Fibroblast of gingiva (primary cell): ENCODE data around the gene LXN.
"Not testable (repeated sequence)": the region's sequence is repeated elsewhere in the genome, so short reads cannot be mapped to it uniquely, and the experiment has no call there.

ENCODE experiments used
- DNase-seq: peaks from one replicate; pipeline ENCODE4 v3.0.0-alpha.2; 2011; ENCODE audit warnings: low read depth

The LXN gene

GRCh38 chr3:158672215-158673176 is at the start of gene LXN:
Gene LXN (minus strand): TSS chr3:158672648. CDS start chr3:158672478, 170 bp downstream.
- peak; percentile 73 for DNase-seq

- no peak for DNase-seq
Measured at GRCh38 chr3:158722108-158722507, 49.7 kb upstream of the LXN start.

GRCh38 chr3:158718490-158719170 is 46.2 kb upstream of the LXN start:
- DNase-seq, result peak; percentile 88

- no peak for DNase-seq
Measured at GRCh38 chr3:158717576-158717975, 45.1 kb upstream of the LXN start.

GRCh38 chr3:158713094-158713499 is 40.6 kb upstream of the LXN start:
- peak; percentile 37 for DNase-seq

GRCh38 chr3:158712443-158712842 is 40.0 kb upstream of the LXN start:
- DNase-seq, result no peak

GRCh38 chr3:158711886-158712285 is 39.4 kb upstream of the LXN start:
- peak; percentile 70 for DNase-seq

GRCh38 chr3:158710601-158711000 is 38.2 kb upstream of the LXN start:
- DNase-seq, result no peak

GRCh38 chr3:158709666-158710083 is 37.2 kb upstream of the LXN start:
- peak; percentile 98 for DNase-seq

- no peak for DNase-seq
Measured at GRCh38 chr3:158703566-158703965, 31.1 kb upstream of the LXN start.

- DNase-seq, result no peak
Measured at GRCh38 chr3:158702815-158703481, 30.5 kb upstream of the LXN start.

- DNase-seq, result no peak
Measured at GRCh38 chr3:158701420-158702065, 29.1 kb upstream of the LXN start.

GRCh38 chr3:158700559-158700958 is 28.1 kb upstream of the LXN start:
- no peak for DNase-seq

GRCh38 chr3:158696618-158697017 is 24.2 kb upstream of the LXN start:
- DNase-seq, result peak; percentile 38

GRCh38 chr3:158693866-158694456 is 21.5 kb upstream of the LXN start:
- not testable (repeated sequence) for DNase-seq

GRCh38 chr3:158685159-158685558 is 12.7 kb upstream of the LXN start:
- DNase-seq, result no peak

GRCh38 chr3:158683230-158683962 is 10.9 kb upstream of the LXN start:
- peak; percentile 53 for DNase-seq

- DNase-seq, result no peak
Measured at GRCh38 chr3:158680861-158681260, 8.4 kb upstream of the LXN start.

- no peak for DNase-seq
Measured at GRCh38 chr3:158679547-158680000, 7.1 kb upstream of the LXN start.

GRCh38 chr3:158678687-158679086 is 6.2 kb upstream of the LXN start:
- no peak for DNase-seq

- no peak for DNase-seq
Measured at GRCh38 chr3:158671821-158672214, 630 bp downstream of the LXN start.
